IPS-11a (cell line): ENCODE data around the gene RALGAPA2.
A peak's percentile ranks its signal among the peaks of the same experiment; 100 is the strongest.

ENCODE experiments used
- H3K4me3 ChIP-seq: one replicate; pipeline ENCODE4 v1.5.1; 2013; ENCODE audit warnings: low read depth, low read length, control low read depth

Gene RALGAPA2

DNA sequence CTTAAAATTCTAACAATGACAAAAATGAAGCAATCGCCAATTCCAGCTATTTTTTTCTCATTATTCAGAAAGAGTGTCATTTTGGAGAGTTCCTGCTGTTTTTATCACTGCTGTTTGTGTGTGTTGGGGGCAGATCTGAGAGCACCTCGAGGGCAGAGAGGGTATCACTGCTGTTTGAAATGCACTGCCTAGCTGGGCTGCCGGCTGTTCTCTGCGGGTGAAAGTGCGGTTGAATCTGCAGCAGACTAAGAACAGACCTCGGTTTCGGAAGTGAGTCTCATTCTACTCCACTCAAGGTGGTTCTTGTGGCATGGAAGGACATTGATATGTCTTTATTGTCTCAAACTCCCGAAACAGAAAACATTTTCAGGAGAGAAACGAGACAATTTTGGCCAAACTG lies 326.3 kb downstream of the RALGAPA2 start:
- no peak overlapping the region for H3K4me3 ChIP-seq

DNA sequence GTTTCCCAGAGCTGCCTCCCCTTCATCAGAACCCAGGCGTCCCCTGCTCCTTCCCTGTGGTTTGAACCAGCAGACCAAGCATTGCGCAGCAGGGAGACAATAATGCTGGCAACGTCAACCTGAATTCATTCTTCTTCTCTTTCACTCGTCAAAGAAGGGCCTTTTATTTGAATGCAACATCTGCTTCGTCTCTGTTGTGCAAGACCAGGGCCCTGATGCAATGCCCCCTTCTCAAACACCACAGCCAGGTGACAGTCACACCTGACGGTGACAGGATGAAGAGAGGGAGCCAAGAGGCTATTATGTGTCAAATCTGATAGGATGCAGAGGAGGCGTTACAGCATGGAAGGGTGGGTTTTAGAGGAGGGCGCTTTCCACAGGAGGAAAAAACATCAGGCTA lies 336.6 kb downstream of the RALGAPA2 start:
- H3K4me3 ChIP-seq = no peak overlapping the region

DNA sequence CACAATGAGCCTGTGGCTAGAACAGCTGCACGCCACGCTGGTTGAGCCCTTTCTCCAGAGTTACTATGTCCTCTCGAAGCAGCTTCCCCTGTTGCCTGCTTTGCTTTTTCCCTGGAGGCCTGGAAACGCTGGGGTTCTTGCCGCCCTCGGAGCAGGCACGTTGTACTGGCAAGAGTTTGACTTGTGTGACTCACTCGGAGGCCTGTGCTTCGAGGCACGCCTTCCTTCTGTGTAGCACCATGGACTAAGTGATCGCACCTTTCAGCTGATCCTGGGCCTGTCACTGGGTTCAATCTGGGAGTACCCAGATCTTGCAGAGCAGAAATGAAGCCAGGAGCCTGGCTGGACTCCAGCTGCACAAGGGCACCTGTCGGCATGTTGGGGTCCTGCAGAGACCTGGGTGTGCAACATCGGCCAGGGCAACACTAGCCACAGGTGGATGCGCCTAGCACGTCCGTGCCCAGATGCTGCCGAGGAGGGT lies 339.3 kb downstream of the RALGAPA2 start:
- no peak overlapping the region for H3K4me3 ChIP-seq

DNA sequence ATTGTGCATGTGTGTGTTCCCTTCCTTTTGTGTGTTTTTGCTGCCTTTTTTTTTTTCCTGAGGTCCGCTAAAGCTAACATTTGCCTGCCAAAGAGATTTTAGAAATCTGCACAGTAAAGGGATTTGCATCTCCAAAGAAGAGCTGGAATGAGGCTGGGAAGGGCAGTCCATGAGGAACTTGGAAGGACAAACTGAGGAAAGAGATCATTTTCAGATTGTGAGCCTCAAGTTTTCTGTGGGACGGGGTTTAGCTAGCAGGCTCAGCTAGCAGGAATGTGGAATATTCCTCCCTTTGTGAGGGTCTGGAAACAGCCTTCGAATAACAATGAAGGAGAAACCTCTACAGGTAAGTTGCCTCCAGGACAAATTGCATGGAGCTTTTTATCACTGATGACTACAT lies 340.8 kb downstream of the RALGAPA2 start:
- peak overlapping the region; percentile 31 for H3K4me3 ChIP-seq

DNA sequence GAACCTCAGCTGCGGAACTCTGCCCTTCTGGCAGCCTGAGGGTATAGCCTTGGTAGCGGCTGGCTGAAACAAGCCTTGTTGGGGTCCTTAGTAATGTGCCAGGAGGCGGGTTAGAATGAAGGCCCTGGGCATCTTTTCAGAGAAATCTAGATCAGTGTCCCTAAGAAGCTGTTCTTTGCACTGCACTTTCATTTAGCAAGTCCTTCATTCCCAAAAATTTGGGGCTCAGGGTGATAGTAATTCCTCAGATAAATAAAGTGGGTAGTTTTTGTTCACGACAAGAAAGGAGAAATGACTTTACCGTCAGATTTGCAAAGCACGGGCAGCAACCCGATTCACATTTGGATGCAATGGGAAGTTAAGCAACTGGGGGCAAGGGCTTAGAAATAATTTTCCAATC lies 341.4 kb downstream of the RALGAPA2 start:
- H3K4me3 ChIP-seq = peak overlapping the region; percentile 31

DNA sequence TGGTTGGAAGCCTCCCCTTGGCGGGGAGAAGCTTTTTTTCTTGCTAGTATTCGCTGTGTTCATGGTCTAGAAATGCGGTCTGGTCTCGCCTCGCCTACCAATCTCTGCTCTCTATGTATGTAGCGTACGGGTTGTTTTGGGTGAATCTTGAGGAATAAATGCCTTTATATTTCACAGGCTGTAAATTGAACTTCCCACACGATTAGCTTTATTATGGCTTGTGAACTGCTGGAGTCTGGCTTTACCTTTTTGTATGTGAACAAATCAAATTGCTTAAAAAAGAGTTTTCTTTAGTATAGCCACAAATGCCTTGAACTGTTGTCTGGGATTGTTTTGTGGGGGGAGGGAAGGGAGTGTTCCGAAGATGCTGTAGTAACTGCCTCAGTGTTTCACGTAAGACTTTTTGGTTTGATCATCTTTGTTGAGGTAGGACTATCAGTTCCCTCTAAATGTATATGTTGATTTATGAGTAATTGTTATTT lies 342.3 kb downstream of the RALGAPA2 start:
- H3K4me3 ChIP-seq = peak overlapping the region; percentile 65

DNA sequence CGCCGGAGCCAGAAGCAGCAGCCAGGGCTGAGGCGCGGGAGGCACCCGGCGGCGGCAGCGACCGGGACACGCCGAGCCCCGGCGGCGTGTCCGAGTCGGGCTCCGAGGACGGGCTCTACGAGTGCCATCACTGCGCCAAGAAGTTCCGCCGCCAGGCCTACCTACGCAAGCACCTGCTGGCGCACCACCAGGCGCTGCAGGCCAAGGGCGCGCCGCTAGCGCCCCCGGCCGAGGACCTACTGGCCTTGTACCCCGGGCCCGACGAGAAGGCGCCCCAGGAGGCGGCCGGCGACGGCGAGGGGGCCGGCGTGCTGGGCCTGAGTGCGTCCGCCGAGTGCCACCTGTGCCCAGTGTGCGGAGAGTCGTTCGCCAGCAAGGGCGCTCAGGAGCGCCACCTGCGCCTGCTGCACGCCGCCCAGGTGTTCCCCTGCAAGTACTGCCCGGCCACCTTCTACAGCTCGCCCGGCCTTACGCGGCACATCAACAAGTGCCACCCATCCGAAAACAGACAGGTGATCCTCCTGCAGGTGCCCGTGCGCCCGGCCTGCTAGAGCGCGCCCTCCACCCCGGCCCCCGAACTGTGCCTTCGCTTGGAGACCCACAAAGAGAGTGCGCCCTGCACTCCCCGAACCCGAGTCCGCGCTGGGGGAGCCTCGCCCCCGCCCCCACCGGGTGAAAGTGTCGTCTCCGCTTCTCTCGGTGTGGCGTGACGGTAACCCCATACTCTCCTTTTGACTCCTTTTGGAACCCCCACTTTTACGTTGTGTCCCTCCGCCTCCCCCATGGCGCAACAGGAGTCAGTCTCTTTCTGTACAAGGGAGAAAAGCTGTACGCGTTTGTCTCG lies 343.0 kb downstream of the RALGAPA2 start:
- H3K4me3 ChIP-seq = peak overlapping the region; percentile 65

DNA sequence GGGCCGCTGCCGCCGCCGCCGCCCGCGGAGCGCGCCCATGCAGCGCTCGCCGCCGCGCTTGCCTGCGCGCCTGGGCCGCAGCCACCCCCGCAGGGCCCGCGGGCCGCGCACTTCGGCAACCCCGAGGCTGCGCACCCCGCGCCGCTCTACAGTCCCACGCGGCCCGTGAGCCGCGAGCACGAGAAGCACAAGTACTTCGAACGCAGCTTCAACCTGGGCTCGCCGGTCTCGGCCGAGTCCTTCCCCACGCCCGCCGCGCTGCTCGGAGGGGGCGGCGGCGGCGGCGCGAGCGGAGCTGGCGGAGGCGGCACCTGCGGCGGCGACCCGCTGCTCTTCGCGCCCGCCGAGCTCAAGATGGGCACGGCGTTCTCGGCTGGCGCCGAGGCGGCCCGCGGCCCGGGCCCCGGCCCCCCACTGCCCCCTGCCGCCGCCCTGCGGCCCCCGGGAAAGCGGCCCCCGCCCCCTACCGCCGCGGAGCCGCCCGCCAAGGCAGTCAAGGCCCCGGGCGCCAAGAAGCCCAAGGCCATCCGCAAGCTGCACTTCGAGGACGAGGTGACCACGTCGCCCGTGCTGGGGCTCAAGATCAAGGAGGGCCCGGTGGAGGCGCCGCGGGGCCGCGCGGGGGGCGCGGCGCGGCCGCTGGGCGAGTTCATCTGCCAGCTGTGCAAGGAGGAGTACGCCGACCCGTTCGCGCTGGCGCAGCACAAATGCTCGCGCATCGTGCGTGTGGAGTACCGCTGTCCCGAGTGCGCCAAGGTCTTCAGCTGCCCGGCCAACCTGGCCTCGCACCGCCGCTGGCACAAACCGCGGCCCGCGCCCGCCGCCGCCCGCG lies 343.8 kb downstream of the RALGAPA2 start:
- peak overlapping the region; percentile 65 for H3K4me3 ChIP-seq

DNA sequence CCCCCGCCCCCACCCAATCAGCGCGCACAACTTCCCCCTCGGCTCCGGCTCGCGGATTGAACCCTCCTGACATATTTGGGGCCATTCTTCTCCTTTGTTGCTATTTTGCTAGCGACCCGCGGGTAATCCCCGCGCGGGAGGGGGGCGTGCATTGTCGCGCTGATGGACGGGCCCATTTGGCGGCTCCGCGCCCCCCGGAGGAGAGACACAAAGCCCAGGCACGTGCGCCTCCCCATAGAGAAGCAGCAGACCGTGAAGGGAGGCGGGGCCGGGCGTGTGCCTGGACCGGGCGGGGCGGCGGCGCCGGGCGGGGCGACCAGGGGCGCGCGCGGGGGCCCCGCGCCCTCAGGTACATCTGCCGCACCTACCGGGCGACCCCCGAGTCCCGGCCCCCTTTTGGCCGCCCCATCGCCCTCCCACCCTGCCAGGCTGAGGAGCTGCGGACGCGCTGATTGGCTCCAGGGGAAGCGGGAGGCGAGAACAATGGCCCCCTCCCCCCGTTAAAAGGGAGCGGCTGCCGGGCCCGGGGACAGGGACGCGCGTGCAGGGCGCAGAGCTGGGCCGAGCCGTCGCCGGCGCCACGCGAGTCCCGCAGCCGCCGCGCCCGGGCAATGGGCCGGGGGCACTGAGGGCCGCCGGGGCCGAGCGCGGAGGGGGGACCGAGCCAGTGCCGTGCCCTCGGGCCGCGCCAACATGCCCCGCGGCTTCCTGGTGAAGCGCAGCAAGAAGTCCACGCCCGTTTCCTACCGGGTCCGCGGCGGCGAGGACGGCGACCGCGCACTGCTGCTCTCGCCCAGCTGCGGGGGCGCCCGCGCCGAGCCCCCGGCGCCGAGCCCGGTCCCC lies 344.6 kb downstream of the RALGAPA2 start, which contains the start of gene INSM1:
INSM1 (plus strand) TSS at position 530 of the 843 bp plus-strand sequence; CDS start at position 694, 164 bp downstream.
- peak within 1 kb of the TSS; percentile 65 for H3K4me3 ChIP-seq

DNA sequence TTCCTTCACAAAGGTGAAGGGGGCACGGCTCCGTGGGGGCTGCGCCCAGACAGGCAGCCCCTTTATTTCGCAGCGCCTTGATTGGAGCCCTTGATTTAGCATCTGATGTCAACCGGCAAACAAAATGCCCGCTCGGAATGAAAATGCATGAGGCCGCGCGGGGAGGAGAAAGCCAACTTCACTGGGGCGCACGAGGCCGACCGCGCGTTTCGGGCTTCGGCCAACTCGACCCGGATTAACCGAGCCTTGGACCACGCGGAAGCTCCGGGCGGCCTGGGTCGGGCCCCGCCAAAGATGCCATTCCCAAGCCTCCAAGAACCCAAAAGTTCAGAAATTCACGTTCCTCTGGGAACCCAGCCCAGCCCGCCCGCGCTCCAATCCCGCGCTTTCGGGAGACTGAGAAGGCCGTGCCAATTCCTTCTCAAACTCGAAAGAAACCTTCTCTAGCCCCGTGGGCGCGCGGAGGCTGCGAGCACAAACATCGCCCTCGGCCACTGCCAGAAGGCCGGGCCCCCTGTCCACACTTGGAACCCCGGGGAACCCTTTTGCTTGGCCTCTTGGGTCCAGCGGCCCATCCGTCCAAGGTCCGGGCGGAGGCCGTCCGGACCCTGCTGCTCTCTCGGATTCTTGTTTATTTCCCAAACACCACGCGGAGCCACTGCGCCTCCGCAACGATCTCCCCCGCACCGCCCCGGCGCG lies 345.4 kb downstream of the RALGAPA2 start:
- H3K4me3 ChIP-seq = peak overlapping the region; percentile 17

DNA sequence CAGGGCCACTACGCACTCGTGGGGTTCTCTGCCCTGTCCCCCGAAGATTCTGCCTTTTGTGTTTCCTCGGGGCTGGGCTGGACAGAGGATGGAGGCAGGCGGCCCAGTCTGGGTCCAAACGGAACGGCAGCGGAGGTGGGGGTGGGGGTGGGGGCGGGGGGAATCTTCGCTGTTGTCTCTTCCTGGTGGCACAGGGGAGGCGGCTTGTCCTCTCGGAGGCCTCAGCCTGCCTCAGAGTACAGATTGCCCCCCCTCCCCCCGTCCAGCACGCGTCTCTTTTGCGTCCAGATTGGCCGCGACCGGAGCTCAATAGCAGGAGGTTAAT lies 345.9 kb downstream of the RALGAPA2 start:
- no peak overlapping the region for H3K4me3 ChIP-seq

DNA sequence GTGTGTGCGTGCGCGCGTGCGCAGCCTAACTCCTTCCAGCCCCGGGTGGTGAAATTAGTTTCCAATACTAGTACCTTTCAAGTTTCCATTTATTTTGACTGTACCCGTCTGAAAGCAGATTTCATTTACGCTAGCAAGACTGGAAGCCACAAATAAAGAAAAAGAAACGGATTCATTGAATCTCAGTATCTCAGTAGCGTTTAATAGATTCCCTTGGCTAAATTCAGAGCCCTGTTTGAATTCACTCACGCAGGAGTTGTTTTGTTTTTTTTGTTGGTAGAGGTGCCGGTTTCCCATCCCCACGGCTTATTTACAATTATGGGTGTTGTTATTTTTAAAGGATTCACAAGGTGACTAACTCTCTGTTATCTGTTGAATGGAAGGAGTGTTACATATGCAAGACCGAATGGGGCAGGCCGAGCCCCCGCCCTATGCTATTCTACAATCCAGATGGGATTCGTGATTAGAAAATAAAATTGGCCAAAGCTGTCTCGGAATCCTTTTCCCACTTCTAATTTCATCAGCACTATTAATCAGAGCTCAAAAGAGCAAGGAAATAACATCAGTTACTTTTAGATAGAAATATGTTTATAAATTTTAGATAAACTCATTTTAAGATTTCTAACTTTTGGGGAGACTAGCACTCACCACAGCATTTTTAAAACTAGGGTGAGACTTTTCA lies 346.8 kb downstream of the RALGAPA2 start:
- no peak overlapping the region for H3K4me3 ChIP-seq

DNA sequence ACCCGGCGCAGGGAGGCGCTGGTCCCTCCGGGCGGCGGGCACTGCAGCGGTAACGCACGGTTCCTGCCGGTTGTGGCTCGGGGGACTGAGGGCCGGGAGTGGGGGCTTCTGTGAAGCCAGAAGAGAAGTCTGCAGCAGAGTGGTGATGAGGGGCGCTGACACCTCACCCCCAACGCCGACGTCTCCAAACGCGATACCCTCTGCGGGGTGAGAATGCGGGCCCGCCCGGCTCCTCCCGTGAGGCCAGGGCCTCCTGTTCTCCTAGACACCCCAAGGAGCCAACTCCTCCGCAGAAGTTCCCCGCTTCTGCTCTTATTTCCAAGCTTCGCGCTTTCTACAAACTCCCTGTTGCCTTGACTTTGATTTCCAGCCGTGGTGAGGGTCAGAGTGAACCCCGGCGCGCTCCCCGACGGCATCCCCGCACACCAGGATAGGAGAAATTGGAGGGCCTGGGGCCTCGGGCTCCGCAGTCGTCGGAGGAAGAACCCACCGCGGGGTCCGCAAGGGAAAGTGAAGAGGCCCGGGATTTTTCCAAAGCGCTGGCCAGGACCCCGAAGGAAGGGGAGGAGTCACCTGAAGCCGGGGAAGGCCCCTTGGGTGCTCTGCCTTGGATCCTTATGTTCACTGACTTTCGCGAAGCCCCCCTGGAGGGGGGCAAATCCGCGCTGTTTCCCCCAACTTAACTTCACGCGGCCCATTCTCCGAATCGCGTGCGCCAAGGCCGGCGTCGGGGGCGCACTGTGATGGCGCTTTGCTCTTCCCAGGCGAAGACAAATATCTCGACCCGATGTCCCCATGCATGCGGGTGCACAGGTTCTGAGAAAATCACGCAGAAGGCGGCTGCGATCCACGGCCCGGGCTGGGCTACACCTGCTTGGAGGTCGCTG lies 347.6 kb downstream of the RALGAPA2 start:
- H3K4me3 ChIP-seq = peak overlapping the region; percentile 4

DNA sequence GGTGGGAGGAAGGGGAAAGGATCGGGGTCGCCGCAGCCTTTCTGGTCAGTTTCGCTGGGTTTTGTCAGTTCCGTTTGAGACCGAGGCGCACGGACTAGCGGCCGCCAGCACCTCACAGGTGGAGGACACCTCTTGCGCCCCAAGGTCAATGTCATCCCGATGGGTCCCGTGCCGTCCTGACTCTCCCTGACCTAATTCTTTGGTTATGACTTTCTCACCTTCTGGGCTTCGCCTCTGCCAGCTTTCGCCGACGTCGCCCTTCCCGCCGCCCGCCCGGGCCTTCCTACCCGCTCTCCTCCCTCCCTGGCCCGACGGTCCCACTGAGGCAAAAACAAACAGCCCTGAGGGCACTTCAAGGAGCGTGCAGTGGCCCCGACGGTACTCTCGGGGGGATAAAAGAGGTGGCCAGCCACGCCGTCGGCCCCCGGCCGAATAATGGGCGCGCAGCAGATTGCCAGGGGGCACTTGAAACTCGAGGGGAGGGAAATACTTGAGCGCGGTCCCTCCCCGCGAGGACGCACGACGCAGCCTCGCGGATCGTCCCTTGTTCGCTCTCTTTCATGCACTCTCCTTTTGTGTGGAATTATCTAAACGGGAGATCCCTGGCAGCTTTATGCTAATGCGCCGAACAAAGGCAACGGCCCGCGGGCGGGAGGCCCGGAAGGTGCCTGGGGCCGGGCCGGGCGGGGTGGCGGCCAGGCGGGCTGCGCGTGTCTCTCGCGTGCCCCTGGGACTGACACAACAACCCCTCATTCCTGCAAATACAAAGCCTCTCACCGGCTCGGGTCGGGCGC lies 348.4 kb downstream of the RALGAPA2 start:
- H3K4me3 ChIP-seq = peak overlapping the region; percentile 30

DNA sequence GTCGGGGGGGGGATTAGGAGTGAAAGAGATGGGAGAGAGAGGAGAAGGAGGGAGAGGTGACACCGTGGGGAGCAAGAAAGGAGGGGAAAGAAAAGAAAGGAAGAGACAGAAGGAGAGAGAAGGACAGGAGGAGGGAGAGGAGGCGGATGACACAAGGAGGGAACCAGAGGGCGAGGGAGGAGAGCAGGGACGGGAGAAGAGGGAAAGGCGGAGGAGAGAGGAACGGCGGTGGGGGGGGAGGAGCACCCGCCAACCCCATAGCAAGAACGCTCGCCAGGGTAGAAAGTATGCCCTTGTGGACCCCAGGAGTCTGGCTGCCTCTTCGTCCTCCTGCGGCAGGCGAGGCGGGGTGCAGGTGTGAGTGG lies 349.0 kb downstream of the RALGAPA2 start:
- peak overlapping the region; percentile 30 for H3K4me3 ChIP-seq

DNA sequence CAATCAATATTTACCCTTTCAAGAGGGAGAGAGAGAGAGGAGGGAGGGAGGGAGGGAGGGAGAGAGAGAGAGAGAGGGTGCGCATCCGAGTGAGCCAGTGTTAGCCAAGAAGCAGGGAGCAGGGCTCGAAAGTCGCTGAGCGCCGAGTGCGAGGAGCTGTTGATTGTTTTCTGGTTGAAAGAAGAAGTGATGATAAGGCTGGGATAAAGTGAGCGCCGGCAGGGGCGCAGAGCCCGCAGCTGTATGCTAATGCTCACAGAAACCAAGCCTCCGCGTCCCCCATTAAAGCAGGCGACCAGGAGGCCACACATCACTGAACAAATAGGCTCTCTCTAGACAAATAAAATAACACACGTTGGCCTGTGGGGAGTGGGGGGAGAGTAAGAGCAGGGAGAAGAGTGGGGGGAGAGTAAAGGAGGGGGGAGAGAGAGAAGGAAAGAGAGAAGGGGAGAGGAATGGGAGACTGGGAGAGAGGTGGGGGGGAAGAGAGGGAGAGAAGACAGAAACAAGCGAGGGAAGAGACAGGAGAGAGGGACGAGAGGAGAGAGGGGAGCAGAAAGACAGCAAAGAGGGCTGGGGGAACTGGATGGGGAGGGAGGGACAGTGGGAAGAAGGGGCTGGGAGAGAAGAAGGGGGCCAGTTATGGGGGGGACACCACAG lies 349.5 kb downstream of the RALGAPA2 start:
- no peak overlapping the region for H3K4me3 ChIP-seq

DNA sequence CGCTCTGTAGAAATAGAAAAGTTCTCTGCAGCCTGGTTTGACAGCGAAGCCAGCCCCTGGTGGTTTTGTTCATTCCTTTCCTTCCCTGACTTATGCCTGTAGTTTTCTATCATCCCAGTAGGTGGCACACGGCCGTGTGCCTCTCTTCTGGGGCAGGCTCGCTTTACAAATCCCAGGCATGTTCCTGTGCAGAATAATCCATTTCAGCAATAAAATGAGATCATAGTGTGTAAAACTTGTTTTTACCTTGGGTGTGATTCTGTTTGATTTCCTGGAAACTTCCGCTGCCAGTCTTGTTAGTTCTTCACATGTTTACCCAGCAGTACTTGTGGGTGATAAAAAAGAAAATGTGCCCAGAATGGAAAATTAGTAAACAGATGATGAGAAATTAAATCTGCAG lies 352.0 kb downstream of the RALGAPA2 start:
- H3K4me3 ChIP-seq = no peak overlapping the region
